ENCODE measurements around the gene HAP1.
A peak's percentile ranks its signal among the peaks of the same experiment; 100 is the strongest.
"Not testable (repeated sequence)": the region's sequence is repeated elsewhere in the genome, so short reads cannot be mapped to it uniquely, and the experiment has no call there.

HAP1 gene

DNA sequence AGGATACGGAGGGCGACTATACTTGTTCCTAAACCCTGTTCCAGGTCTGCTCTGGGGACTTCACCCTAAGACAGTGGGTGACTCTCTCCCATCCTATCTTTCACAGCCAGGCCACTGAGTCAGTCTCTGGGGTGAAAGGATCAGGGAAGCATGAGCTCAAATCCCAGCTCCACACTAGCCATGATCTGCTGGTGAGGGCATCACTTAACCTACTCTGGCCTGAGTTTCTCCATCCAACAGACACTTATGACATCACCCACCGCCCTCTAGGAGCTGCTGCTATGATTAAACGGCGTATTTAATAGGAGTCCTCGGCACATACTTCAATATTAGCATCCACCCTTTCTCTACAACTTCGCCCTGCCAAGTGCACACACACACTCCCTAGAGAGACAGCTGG lies 12.2 kb downstream of the HAP1 start:
- no peak for DNase-seq

DNA sequence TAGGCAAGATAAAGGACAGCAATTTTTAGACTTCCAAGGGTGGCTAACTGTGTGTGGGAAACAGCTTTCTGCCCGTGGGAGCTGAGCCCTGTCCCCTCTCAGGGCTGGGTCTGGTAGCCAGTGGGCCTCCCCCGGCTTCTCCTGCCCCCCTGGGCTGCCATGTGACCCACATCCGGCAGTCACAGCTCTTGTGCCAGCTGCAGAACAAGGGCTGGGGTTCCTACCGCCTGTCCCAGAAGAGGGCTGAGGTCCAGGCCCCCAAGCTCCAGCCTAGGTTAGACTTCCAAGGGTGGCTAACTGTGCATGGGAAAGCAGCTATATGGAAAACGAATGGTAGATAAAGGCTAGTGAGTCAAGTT lies 16.2 kb downstream of the HAP1 start:
- no peak for DNase-seq

DNA sequence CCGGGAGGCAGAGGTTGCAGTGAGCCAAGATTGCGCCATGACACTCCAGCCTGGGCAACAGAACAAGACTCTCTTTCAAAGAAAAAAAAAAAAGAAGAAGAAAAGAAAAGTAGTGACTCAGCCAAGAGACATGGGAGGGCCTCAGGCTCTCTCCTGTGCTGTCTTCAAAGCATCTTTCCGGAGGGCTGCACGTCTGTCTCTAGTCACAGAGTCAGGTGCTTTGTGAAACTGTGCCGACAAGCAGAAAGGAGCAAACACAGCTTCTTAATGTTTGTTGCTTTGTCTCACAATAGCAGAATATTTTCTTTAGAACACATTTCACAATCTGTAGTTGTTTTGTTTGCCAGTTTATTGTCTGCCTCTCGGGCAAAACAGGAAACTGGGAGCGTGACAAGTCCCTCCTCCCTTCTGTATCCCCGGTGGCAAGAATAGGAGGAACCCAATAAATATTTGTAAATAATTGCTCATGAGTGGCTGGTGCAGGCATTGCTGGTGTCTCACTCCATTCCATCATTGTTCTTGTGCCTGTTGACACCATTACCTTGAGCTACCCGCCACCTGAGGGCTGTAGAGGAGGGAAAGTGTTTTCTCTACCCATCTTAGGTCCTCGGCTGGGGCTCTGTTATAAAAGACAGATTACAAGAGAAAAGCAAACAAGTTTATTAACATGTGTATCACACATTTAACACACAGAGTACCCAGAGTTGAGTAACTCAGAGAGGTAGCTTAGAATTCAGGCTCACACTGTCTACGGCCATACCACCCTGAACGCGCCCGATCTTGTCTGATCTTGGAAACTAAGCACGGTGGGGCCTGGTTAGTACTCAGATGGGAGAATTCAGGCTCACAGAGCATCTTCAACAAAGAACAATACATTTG lies 16.8 kb downstream of the HAP1 start:
- no peak for DNase-seq

DNA sequence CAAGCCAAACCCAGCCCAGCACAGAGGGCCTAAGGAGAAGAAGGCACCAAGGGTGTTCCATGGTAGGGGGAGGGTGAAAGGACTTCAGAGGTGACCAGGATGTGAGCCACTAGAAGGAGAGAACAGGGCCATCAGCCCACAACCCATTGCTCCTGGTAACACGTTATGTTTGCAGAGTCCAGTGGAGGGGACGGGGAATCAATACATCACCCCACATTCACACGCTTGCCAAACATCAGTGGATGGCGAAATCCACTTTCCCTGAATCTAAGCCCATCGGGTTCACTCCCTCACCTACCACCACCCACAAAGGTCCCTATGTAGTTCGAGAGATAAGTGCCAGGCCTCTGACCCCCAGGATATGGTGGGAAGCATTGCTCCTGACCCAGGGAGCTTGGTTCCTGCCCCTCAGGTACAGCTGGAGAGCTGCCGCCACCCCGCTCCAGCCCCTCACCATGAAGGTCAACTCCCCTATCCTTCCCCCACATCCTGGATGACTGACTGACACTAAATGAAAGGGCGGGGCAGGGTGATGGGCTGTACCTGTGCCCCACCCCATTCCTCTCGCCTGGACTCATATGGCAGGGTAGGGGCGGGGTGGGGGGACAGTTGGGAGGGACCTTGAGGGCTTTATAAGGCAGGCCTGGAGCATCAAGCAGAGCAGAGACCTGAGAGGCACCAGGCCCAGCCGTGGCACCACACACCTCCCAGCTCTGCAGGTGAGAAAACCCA lies 22.6 kb downstream of the HAP1 start, which contains the start of gene GAST:
Gene GAST, plus strand, starts transcription at position 663 of the 732 bp plus-strand sequence. CDS start 3,106 bp downstream, outside the sequence.
- no peak for DNase-seq

DNA sequence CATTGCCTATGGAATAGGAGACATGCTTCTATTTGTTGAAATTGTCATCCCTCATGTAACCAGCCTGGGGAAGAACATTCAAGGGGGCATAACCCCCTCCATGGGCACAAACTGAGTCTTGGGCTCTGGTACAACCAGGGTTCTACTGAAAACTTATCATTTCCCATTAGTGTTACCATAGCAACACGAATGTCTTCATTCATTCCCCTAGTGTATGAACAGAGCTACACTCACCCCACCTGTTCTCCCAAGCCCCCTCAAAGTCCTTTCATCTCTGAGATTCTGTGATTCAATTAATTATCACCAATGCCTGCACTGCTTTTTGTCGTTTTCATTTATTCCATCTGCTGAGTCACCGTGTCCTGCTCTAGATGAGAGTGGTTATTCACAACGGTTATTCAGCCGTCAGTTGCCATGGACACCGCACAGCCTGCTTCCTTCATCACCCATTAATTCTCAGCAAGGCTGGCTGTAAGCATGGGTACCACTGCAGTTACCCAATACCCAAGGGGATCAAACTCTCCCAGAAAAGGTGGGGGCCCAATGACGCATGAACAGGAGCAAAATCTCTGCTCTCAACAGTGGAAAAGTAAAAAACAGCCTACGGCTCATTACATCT lies 23.9 kb downstream of the HAP1 start:
- peak; percentile 69 for DNase-seq

DNA sequence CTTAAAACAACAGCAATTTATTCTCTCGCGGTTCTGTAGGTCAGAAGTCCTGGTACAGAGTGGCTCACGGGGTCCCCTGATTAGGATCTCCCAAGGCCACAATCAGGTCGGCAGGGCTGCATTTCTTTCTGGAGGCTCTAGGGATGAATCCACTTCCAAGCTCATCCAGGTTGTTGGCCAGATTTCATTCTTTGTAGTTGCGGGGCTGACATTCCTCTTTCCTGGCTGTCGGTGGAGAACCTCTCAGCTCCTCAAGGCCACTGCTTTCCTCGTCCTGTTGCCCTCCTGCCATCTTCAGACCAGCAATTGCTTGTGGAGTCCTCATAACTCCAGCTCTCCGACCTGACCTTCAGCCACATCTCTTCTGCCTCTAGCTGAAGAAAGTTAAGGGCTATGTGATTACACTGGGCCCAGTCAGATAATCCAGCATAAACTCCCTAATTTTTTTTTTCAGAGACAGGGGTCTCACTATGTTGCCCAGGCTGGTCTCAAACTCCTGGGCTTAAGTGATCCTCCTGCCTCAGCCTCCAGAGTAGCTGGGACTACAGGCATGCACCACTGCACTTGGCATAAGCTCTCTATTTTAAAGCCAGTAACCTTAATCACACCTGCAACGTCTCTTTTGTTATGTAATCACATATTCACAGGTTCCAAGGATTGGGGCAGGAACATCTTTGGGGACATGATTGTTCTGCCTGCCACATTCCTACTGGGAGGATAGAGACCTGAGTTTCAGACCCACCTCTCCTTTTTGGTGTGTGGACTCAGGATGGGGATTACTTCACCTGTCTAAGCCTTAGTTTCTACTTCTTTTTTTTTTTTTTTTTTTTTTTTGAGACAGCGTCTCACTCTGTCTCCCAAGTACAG lies 26.4 kb downstream of the HAP1 start:
- DNase-seq = no peak

DNA sequence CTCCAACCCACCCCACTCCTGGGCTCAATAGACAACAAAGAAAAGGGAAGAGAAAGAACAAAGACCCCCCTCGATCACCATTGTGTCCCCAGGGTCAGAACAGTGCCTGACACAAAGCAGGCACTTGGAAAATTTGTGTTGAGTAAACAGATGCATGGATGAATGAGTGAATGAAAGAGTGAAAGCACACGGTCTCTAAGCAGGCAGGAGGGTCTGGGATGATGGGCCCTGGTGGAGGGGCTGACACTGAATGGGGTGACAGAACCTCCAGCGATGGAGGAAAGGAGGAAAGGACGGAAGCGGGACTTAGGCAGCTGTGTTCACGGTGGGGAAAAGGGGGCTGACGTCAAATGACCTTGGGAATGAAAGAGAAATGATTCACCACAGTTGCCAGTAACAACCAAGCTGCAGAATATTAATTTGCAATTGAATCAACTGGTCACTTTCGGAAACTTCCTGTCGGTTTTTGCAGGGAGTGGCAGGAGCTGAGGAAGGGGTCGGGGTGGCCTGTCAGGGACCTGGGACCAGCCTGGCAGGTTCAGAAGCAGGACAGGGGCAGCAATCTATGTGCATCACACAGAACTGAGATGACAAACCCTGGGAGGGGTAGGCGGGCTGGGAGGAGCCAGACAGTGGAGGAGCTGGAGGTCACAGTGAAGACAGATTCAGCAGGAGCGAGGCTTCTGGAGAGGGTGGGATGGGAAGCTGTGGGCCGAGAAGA lies 29.0 kb downstream of the HAP1 start:
- no peak for DNase-seq

DNA sequence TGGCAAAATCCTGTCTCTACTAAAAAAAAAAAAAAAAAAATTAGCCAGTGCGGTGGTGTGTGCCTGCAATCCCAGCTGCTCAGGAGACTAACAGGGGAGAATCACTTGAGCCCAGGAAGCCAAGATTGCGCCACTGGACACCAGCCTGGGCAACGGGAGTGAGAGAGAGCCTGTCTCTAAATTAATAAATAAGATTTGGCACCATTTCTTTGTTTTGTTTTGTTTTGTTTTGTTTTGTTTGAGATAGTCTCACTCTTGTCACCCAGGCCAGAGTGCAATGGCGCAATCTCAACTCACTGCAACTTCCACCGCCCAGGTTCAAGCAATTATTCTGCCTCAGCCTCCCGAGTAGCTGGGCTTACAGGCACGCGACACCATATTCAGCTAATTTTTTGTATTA lies 31.7 kb downstream of the HAP1 start:
- DNase-seq = no peak

DNA sequence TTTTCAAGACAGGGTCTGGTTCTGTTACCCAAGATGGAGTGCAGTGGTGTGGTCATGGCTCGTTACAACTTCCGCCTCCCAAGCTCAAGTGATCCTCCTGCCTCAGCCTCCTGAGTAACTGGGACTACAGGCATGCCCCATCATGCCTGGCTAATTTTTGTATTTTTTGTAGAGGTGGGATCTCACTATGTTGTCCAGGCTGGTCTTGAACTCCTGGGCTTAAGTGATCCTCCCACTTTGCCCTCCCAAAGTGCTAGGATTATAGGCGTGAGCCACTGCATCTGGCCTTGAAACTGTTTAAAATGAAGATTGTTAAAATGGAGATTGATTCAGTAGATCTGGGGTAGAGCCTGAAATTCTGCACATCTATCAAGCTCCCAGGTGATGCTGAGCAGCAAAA lies 33.6 kb downstream of the HAP1 start:
- DNase-seq = not testable (repeated sequence)

DNA sequence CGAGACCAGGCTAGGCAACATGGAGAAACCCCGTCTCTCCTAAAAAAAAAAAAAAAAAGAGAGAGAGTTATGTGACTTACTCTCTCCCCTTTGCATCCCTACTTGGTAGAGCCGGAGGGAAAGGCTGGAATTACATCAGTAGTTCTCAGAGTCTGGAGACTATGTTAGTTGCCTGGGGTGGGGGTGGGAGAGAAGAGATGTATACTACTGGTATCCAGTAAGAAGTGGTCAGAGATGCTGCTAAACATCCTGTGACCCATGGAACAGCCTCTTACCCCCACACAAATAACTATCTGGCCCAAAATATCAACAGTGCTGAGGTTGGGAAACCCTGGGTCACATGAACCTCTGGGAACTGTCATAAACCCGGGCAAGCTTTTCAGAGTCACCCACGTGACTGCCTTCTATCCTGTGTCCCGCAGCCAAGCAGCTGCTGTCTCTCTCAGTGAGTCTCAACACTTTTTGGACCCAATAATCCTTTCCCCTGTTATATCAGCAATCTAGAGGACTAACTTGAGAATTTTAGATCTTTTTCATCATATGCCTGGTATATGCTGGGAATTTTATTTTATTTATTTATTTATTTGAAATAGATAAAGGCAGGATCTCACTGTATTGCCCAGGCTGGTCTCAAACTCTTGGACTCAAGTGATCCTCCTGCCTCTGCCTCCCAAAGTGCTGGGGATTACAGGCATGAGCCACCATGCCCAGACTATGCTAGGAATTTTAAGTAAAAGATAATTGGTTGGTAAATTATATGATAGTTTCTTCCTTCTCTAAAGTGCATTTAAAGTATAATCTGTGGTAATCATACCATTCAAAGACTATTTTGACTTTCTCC lies 37.1 kb downstream of the HAP1 start:
- no peak for DNase-seq

DNA sequence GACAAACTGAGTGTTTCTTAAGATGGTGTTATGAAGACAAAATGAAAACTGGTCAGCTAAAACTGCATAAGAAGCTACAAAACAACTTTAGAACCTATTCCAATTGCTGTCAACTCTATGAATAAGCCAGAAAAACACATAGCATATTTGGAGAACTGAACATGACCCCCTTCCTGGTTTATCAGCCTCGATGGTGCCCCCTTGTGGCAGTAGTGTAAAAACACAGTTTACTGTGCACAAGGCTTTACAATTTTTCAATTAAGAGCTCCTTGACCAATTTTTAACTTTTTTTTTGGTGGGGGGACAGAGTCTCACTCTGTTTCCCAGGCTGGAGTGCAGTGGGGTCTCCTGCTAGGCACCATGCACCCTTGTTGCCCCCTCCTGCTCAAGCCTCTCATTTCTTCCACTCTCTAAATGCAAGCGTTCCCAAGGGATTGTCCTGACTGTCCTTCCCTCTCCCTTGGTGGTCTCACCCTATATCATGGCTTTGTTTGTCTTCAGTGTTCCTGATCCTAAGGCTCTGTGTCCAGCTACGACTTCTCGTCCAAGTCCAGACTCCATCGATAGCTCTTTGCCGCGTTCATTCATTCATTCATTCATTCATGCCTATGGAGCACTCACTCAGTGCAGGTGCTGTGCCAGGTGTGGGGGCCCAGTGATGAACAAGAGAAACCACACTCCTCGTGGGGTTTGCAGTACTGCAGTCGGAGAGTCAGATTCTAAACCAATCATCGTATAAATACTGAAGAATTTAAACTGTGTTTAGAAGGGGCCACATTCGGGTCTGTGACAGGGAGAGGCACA lies 38.3 kb downstream of the HAP1 start:
- DNase-seq = no peak

DNA sequence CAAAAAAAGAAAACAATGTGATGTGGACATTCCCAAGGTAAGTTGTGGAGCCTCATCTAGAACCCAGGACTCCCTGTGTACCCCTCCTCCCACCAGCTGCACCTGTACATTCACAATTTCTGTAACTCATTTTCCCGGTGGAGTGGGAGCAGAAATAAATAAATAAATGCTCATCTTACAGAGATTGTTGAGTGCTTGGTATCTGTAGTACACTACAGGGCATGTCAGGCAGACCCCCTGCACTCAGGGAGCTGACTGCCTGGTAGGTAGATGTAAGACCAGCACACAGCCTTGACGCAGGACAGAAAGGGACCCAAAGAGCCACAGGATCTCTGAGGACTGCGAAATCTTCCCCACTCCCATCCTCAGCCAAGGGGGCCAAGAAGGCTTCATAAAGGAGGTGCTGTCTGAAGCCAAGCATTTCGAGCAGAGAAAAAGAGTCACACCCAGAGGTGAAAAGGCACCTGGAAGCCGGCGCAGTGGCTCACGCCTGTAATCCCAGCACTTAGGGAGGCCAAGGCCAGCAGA lies 39.2 kb downstream of the HAP1 start:
- no peak for DNase-seq

DNA sequence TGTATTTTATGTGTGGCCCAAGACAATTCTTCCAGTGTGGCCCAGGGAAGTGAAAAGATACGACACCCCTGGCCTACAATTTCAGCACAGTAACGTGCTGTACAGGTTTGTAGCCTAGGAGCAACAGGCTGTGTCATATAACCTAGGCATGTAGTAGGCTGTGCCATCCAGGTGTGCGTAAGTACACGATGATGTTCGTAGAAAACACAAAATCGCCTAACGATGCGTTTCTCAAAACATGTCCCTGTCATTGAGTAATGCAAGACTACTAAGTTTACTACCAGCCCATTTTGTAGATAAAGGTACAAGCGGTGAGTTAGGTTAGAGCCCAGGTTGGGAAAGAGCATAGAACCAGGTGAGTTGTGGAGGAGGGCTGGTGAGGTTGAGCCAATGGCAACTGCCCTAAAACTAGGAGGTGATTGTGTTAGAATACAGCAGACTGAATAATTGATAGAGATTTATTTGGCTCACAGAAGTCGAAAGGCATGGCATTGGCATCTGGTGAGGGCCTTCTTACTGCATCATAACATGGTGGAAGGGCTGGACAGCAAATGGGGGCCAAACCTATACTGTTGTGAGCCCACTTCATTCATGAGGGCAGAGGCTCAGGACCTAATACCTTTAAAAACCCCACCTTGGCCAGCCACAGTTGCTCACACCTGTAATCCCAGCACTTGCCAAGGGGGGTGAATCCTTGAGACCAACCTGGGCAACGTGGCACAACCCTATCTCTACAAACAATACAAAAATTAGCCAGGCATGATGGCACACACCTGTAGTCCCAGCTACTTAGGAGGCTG lies 41.5 kb downstream of the HAP1 start:
- DNase-seq = no peak

DNA sequence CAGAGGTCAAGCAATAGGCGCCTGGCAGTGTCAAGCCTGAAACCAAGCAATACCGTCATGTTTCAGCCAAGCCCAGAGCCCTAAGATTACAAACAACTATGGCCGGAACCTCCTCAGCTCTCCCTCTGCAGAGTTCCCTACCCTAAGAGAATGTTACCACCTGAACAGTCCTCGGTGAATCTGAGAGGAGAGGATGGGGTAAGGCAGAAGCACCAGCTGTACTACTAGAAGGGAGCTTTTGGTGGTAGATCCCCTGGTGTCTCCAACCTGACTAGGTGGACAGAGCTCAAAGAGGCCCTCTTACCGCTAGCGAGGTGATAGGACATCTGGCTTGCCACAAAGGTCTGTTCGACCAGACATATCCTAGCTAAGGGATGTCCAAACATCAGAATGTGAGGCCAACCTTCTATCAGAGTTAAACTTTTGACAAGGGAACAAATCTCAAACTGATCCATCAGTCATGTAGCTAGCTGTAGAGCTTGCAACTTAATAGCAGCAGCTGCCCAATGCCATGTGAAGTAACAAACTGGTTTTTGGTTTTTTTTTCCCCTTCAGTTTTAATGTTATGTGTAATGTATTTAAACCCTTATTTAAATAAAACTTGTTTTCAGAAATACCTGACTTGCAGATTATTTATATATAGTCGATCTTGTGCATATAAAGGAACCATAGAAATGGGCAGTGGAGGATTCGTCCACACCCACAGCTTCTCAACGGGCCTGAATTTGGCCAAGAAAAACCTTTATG lies 43.2 kb downstream of the HAP1 start:
- no peak for DNase-seq

DNA sequence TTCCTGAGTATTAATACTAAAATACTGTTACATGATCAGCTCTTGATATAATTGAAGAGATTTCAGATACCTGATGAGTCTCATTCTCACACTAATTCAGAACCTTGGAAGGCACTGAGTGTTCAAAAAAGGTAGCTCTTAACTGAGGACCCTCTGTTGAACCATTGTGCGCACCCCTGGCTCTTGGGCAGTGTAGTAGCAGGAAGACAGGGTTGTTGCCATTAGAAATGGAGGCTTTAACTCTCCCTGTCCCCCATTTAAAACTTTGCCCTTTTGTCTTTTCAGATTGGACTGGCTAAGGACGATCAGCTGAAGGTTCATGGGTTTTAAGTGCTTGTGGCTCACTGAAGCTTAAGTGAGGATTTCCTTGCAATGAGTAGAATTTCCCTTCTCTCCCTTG lies 43.9 kb downstream of the HAP1 start:
- DNase-seq = no peak

DNA sequence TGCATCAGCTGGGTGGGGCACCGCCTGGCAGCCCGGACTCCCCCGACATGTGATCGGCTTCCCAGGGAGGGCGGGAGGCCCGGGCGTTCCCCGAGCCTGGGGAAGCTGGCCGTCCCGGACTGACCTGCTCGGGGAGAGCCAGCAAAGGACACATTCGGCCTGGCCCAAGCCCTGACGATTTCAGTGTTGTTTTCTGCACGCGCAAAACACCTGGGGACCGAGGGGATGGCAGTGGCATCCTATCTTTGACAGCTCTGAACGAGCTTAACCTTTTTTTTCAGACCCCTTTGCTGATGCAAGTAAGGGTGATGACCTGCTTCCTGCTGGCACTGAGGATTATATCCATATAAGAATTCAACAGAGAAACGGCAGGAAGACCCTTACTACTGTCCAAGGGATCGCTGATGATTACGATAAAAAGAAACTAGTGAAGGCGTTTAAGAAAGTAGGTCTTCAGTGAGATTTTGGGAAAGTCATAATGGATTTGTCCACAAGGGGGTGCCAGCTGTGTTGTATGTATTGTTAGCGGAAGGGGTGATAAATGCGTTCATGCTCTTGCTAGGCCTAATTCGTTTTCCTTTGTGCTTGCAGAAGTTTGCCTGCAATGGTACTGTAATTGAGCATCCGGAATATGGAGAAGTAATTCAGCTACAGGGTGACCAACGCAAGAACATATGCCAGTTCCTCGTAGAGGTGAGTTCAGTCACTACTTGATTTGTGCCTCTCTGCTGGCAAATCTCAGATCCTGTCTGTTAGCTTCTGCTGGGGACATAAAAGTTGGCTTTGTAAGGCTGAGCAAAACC lies 44.7 kb downstream of the HAP1 start:
- no peak for DNase-seq

Measured in GOT3 (cell line).